Measurements from ENCODE around the gene VOPP1. TPM values are rescaled to one million over a fixed set of nuclear protein-coding genes. Genes with fewer than 3 reads are reported as not detected.

The VOPP1 gene
- total and polyA plus RNA-seq, 10 of the 15 experiments (the other 5 are each of a cell fraction or from before 2014, with no cell fraction given) = 32.8 to 206 (median 129) TPM

- ChIA-PET SMC1A (ENCODE audit: uncharacterized antibody, unreplicated experiment) (interaction anchor here (0.6 to 2.7 kb wide), 4 partner anchors 36 to 161 kb away, joined by 3 to 9 read pairs (median 3); no protein-coding TSS in a partner anchor), POLR2A (no interaction called here), RAD21 (ENCODE audit: unreplicated experiment) (interaction anchor here (1.2 kb wide), 1 partner anchor 48 kb away, joined by 4 read pairs; no protein-coding TSS in a partner anchor), CTCF (interaction anchor here (0.9 to 2.2 kb wide), 9 partner anchors 15 to 314 kb away, joined by 3 to 13 read pairs (median 3); no protein-coding TSS in a partner anchor)
- Histone ChIP-seq H2AFZ (ENCODE audit: control insufficient read depth, low read depth, low read length) (no peak overlapping the region), H3K79me2 (ENCODE audit: control insufficient read depth, insufficient read depth, low read length) (no peaks in the 10 kb centered on the region), H3K9ac (ENCODE audit: control insufficient read depth, insufficient read depth, low read length) (no peak overlapping the region), H3K27me3 (replicated peaks in 1 of 2; ENCODE audit: control insufficient read depth in 2 of 2, insufficient read depth in 2 of 2, low read length in 1 of 2) (no peaks in the 10 kb centered on the region), H4K20me1 (ENCODE audit: control insufficient read depth, insufficient read depth) (no peaks in the 10 kb centered on the region), H3K4me2 (ENCODE audit: control insufficient read depth, insufficient read depth) (no peak overlapping the region), H3K4me3 (no peak overlapping the region), H3K9me3 (replicated peaks; ENCODE audit: control insufficient read depth, insufficient read depth, low read length) (no peaks in the 10 kb centered on the region), H3K36me3 (ENCODE audit: control insufficient read depth in 2 of 2, insufficient read depth in 2 of 2, low read length in 1 of 2) (no peaks in the 10 kb centered on the region), H3K4me1 (ENCODE audit: control insufficient read depth, insufficient read depth, low read length) (peaks cover 9% of the 10 kb centered on the region; the same call in 1 of the 2 replicates), H3K27ac (ENCODE audit: control insufficient read depth, insufficient read depth) (no peak overlapping the region)
- 86% methylated on average over 10 of the region's 10 CpGs for WGBS (ENCODE audit: insufficient coverage, insufficient replicate concordance, low lambda C conversion rate, missing lambda C conversion rate)
- ATAC-seq (no peak), FAIRE-seq (no peak), DNase-seq (ENCODE audit: low read depth, low spot score) (no peak)
- no TSS peak for BruUV-seq (replicated peaks)
- TF ChIP-seq USF2 (IDR thresholded peaks at IDR 0.05; ENCODE audit: borderline replicate concordance, low read depth, low read length) = no peak
- no peak for TF ChIP-seq NR2F1 (conservative IDR thresholded peaks at IDR 0.05)
- no peak for TF ChIP-seq CBX5 (IDR thresholded peaks at IDR 0.05; ENCODE audit: low read depth)
- TF ChIP-seq PKNOX1 (IDR thresholded peaks at IDR 0.05) = no peak
- in situ Hi-C loops (cut with MboI) (loop anchor here (5.0 to 25.0 kb wide), 2 partner anchors 157 to 307 kb away; no protein-coding TSS in a partner anchor), intact Hi-C loops (cut with micrococcal nuclease; ENCODE audit: unreplicated experiment) (loop anchor here (5.0 kb wide), 1 partner anchor 312 kb away; no protein-coding TSS in a partner anchor)
These were observed 22.1 kb upstream of the VOPP1 start for GRCh38 chr7:55594414-55594813.
